Ascending aorta (tissue), 2 donors: ENCODE data around the gene CLDN19. TPM values are rescaled to one million over a fixed set of nuclear protein-coding genes. Genes with fewer than 3 reads are reported as not detected.

Source experiments
- DNase-seq, 2 donors: peaks; one replicate each; pipeline ENCODE4 v3.0.0-alpha.2; 2019; ENCODE audit warnings: low spot score in 2 of 2
- H3K27ac ChIP-seq, 2 donors: fragments of 200-600 bp; sonication (generic); one replicate each; pipeline ENCODE4 v1.5.1; 2016 to 2017; ENCODE audit warnings: mild to moderate bottlenecking in 1 of 2
- H3K27me3 ChIP-seq: fragments of 200-600 bp; sonication (generic); one replicate; pipeline ENCODE4 v1.5.1; 2017
- H3K36me3 ChIP-seq, 2 donors: fragments of 200-600 bp; sonication (generic); one replicate each; pipeline ENCODE4 v1.5.1; 2016
- H3K4me1 ChIP-seq, 2 donors: fragments of 200-600 bp; sonication (generic); one replicate each; pipeline ENCODE4 v1.5.1; 2016 to 2017; ENCODE audit warnings: mild to moderate bottlenecking in 1 of 2
- H3K4me3 ChIP-seq, 2 donors: fragments of 200-600 bp; sonication (generic); one replicate each; pipeline ENCODE4 v1.5.1; 2016 to 2017; ENCODE audit warnings: mild to moderate bottlenecking in 1 of 2
- H3K9me3 ChIP-seq, 2 donors: fragments of 200-600 bp; sonication (generic); one replicate each; pipeline ENCODE4 v1.5.1; 2016
- CTCF ChIP-seq, 3 experiments: fragments of 200-600 bp in 2 of 3; fragments of 450-650 bp in 1 of 3; sonication (generic) in 2 of 3; IDR thresholded peaks; one replicate each; pipeline ENCODE4 v1.5.1; 2016 to 2019; ENCODE audit warnings: antibody characterized with exemption in 3 of 3, mild to moderate bottlenecking in 1 of 3, moderate library complexity in 1 of 3
- intact Hi-C: fragments of 100-400 bp; cut with DNase I; formaldehyde crosslinking; loops from one replicate; pipeline ENCODE4 v1.15.1; 2023
- total RNA-seq: library from RNA; depleted of rRNA; stranded (reverse); fragments of >200 nt; gene quantifications from one replicate; pipeline ENCODE4 v1.1.0, GENCODE V29; 2016

Gene CLDN19
- total RNA-seq, 1 donor from 2014 or later: not detected

- Histone ChIP-seq H3K4me1 (no peaks in the 10 kb centered on the region), H3K36me3 (peaks cover 53 to 75% of the 10 kb centered on the region in 2 donors), H3K9me3 (no peaks in the 10 kb centered on the region), H3K27ac (no peak overlapping the region), H3K27me3 (no peaks in the 10 kb centered on the region), H3K4me3 (no peak overlapping the region)
- no peak for TF ChIP-seq CTCF (IDR thresholded peaks at IDR 0.05)
- no peak for DNase-seq
- intact Hi-C loops: loop anchor here (5.0 kb wide), 1 partner anchor 617 kb away; no protein-coding TSS in a partner anchor
Measured at GRCh38 chr1:42759114-42759513, 19.1 kb upstream of the CLDN19 start.

GRCh38 chr1:42758641-42759040 is 18.6 kb upstream of the CLDN19 start:
- Histone ChIP-seq H3K36me3 (peaks cover 58 to 79% of the 10 kb centered on the region in 2 donors), H3K27me3 (no peaks in the 10 kb centered on the region), H3K9me3 (no peaks in the 10 kb centered on the region), H3K4me3 (no peak overlapping the region), H3K27ac (no peak overlapping the region), H3K4me1 (no peaks in the 10 kb centered on the region)
- no peak for DNase-seq
- no peak for TF ChIP-seq CTCF (IDR thresholded peaks at IDR 0.05)
- intact Hi-C loops: loop anchor here (5.0 kb wide), 1 partner anchor 616 kb away; no protein-coding TSS in a partner anchor

- H3K9me3 ChIP-seq: no peaks in the 10 kb centered on the region
- no peaks in the 10 kb centered on the region for H3K4me1 ChIP-seq
- DNase-seq: no peak
- peaks cover 61 to 87% of the 10 kb centered on the region in 2 donors for H3K36me3 ChIP-seq
- TF ChIP-seq CTCF (IDR thresholded peaks at IDR 0.05): no peak
- H3K4me3 ChIP-seq: no peak overlapping the region
- intact Hi-C loops: loop anchor here (5.0 kb wide), 1 partner anchor 616 kb away; no protein-coding TSS in a partner anchor
- H3K27me3 ChIP-seq: no peaks in the 10 kb centered on the region
- no peak overlapping the region for H3K27ac ChIP-seq
Measured at GRCh38 chr1:42757892-42758275, 17.8 kb upstream of the CLDN19 start.

- Histone ChIP-seq H3K27me3 (no peaks in the 10 kb centered on the region), H3K4me3 (no peak overlapping the region), H3K4me1 (no peaks in the 10 kb centered on the region), H3K9me3 (no peaks in the 10 kb centered on the region), H3K27ac (no peak overlapping the region), H3K36me3 (peaks cover 67 to 93% of the 10 kb centered on the region in 2 donors)
- DNase-seq: no peak
- intact Hi-C loops: loop anchor here (5.0 kb wide), 1 partner anchor 615 kb away; no protein-coding TSS in a partner anchor
- TF ChIP-seq CTCF (IDR thresholded peaks at IDR 0.05): peak; percentile 48 to 58 (median 57)
Measured at GRCh38 chr1:42756956-42757891, 17.2 kb upstream of the CLDN19 start.

- no peak overlapping the region for H3K27ac ChIP-seq
- DNase-seq: no peak
- peaks cover 69 to 88% of the 10 kb centered on the region in 2 donors for H3K36me3 ChIP-seq
- H3K4me3 ChIP-seq: no peak overlapping the region
- H3K4me1 ChIP-seq: no peaks in the 10 kb centered on the region
- no peak for TF ChIP-seq CTCF (IDR thresholded peaks at IDR 0.05)
- H3K9me3 ChIP-seq: no peaks in the 10 kb centered on the region
- intact Hi-C loops: no loop called here
- H3K27me3 ChIP-seq: no peaks in the 10 kb centered on the region
Measured at GRCh38 chr1:42753070-42753469, 13.0 kb upstream of the CLDN19 start.
